ENCODE measurements around the gene ZBTB16.

DNA sequence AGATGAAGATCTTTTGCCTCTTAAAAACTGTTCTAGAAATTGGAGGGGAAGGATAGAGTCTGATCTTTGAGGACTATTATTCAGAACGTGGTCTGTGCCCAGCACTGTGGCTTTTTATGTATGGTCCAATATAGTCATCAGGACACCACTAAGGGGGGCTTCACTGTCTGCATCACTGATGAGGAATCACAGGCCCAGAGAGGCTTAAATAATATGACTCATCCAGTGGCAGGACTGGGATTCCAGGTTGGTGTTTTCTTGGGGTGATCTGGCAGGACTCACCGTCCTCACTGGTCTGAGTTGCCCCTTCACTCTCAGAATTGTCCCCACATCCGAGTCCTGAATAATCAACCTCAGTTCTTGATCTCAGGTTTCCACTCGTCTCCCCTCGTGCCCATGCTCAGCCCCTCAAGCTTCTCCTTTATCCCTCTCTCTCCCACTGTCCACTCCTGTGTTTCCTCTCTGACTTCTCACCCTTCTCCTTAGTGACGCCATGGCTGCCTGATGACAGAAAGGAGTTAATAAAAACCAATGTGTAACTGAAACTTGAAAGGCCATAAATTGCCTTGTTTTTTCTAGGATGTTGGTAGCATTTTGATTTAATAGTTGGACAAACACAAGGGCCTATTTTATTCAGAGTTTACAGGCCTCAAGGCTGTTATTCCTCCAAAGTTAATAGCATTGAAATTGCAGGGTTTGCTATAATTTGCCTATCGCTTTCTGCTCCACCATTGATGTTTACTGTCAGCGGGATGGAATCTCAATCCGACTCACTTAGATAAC is 141.0 kb downstream of the ZBTB16 start:
- TF ChIP-seq, protein P1, sequence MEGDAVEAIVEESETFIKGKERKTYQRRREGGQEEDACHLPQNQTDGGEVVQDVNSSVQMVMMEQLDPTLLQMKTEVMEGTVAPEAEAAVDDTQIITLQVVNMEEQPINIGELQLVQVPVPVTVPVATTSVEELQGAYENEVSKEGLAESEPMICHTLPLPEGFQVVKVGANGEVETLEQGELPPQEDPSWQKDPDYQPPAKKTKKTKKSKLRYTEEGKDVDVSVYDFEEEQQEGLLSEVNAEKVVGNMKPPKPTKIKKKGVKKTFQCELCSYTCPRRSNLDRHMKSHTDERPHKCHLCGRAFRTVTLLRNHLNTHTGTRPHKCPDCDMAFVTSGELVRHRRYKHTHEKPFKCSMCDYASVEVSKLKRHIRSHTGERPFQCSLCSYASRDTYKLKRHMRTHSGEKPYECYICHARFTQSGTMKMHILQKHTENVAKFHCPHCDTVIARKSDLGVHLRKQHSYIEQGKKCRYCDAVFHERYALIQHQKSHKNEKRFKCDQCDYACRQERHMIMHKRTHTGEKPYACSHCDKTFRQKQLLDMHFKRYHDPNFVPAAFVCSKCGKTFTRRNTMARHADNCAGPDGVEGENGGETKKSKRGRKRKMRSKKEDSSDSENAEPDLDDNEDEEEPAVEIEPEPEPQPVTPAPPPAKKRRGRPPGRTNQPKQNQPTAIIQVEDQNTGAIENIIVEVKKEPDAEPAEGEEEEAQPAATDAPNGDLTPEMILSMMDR (IDR thresholded peaks at IDR 0.05) = no peak
- no peak for TF ChIP-seq POLR2A (IDR thresholded peaks at IDR 0.05)

Measured in testis (tissue), 2 donors.